ELF-1 (cell line): ENCODE data around the gene ARHGDIG.

ENCODE experiments used
- DNase-seq: peaks from one replicate; pipeline ENCODE4 v3.0.0-alpha.2; 2016; ENCODE audit warnings: low read depth, low spot score

ARHGDIG gene

GRCh38 chr16:280991-281659 lies 734 bp downstream of the ARHGDIG start:
- DNase-seq: no peak

- no peak for DNase-seq
Observed at GRCh38 chr16:281660-282255, 1.4 kb downstream of the ARHGDIG start.

GRCh38 chr16:282491-282890 lies 2.1 kb downstream of the ARHGDIG start:
- DNase-seq: no peak

GRCh38 chr16:283033-283805 lies 2.8 kb downstream of the ARHGDIG start, which contains the start of gene PDIA2:
Gene PDIA2 (plus strand): TSS chr16:283164. CDS start chr16:283170, 6 bp downstream.
- DNase-seq: no peak

GRCh38 chr16:284204-285120 lies 4.1 kb downstream of the ARHGDIG start:
- no peak for DNase-seq

GRCh38 chr16:285146-286055 lies 5.0 kb downstream of the ARHGDIG start:
- no peak for DNase-seq

GRCh38 chr16:286491-287297 lies 6.3 kb downstream of the ARHGDIG start:
- no peak for DNase-seq

GRCh38 chr16:287298-287811 lies 7.0 kb downstream of the ARHGDIG start:
- no peak for DNase-seq

GRCh38 chr16:287981-288920 lies 7.9 kb downstream of the ARHGDIG start:
- no peak for DNase-seq

GRCh38 chr16:289395-289997 lies 9.1 kb downstream of the ARHGDIG start:
- no peak for DNase-seq

GRCh38 chr16:290015-290680 lies 9.8 kb downstream of the ARHGDIG start:
- DNase-seq: no peak

- DNase-seq: no peak
Observed at GRCh38 chr16:290681-291405, 10.5 kb downstream of the ARHGDIG start.

- DNase-seq: no peak
Observed at GRCh38 chr16:291539-291938, 11.1 kb downstream of the ARHGDIG start.

GRCh38 chr16:293043-293775 lies 12.8 kb downstream of the ARHGDIG start:
- no peak for DNase-seq

GRCh38 chr16:296276-296675 lies 15.9 kb downstream of the ARHGDIG start:
- no peak for DNase-seq
